Measurements from ENCODE around the gene RPS14.
"Not testable (repeated sequence)": the region's sequence is repeated elsewhere in the genome, so short reads cannot be mapped to it uniquely, and the experiment has no call there.

Gene RPS14

GRCh38 chr5:150481972-150482406, 32.5 kb upstream of the RPS14 start:
- no peak for TF ChIP-seq CTCF (IDR thresholded peaks at IDR 0.05; ENCODE audit: poor library complexity, severe bottlenecking)
- H3K27me3 ChIP-seq (ENCODE audit: insufficient read depth, poor library complexity, severe bottlenecking), result no peaks in the 10 kb centered on the region
- H3K36me3 ChIP-seq (ENCODE audit: low read depth), result no peaks in the 10 kb centered on the region
- H3K27ac ChIP-seq (ENCODE audit: poor library complexity, severe bottlenecking), result no peak overlapping the region
- no peaks in the 10 kb centered on the region for H3K9me3 ChIP-seq (ENCODE audit: severe bottlenecking)
- no peaks in the 10 kb centered on the region for H3K4me1 ChIP-seq (ENCODE audit: insufficient read depth, poor library complexity, severe bottlenecking)
- no peak for ATAC-seq (ENCODE audit: low read depth)
- no peak overlapping the region for H3K4me3 ChIP-seq (ENCODE audit: severe bottlenecking)
- DNase-seq (ENCODE audit: low spot score), result no peak

- DNase-seq (ENCODE audit: low spot score) (no peak), ATAC-seq (ENCODE audit: low read depth) (no peak)
- Histone ChIP-seq H3K36me3 (ENCODE audit: low read depth) (no peaks in the 10 kb centered on the region), H3K9me3 (ENCODE audit: severe bottlenecking) (no peaks in the 10 kb centered on the region), H3K4me3 (ENCODE audit: severe bottlenecking) (no peak overlapping the region), H3K27me3 (ENCODE audit: insufficient read depth, poor library complexity, severe bottlenecking) (no peaks in the 10 kb centered on the region), H3K4me1 (ENCODE audit: insufficient read depth, poor library complexity, severe bottlenecking) (no peaks in the 10 kb centered on the region), H3K27ac (ENCODE audit: poor library complexity, severe bottlenecking) (no peak overlapping the region)
- no peak for TF ChIP-seq CTCF (IDR thresholded peaks at IDR 0.05; ENCODE audit: poor library complexity, severe bottlenecking)
Observed at GRCh38 chr5:150481708-150481965, 32.1 kb upstream of the RPS14 start.

GRCh38 chr5:150479416-150479815, 29.9 kb upstream of the RPS14 start:
- Histone ChIP-seq H3K27me3 (ENCODE audit: insufficient read depth, poor library complexity, severe bottlenecking) (no peaks in the 10 kb centered on the region), H3K4me3 (ENCODE audit: severe bottlenecking) (no peak overlapping the region), H3K27ac (ENCODE audit: poor library complexity, severe bottlenecking) (no peak overlapping the region), H3K9me3 (ENCODE audit: severe bottlenecking) (no peaks in the 10 kb centered on the region), H3K4me1 (ENCODE audit: insufficient read depth, poor library complexity, severe bottlenecking) (peaks cover 5% of the 10 kb centered on the region), H3K36me3 (ENCODE audit: low read depth) (no peaks in the 10 kb centered on the region)
- DNase-seq (ENCODE audit: low spot score) (no peak), ATAC-seq (ENCODE audit: low read depth) (no peak)
- TF ChIP-seq CTCF (IDR thresholded peaks at IDR 0.05; ENCODE audit: poor library complexity, severe bottlenecking), result no peak

- not testable (repeated sequence) for ATAC-seq (ENCODE audit: low read depth); H3K4me3 ChIP-seq (ENCODE audit: severe bottlenecking); DNase-seq (ENCODE audit: low spot score); H3K27me3 ChIP-seq (ENCODE audit: insufficient read depth, poor library complexity, severe bottlenecking); H3K9me3 ChIP-seq (ENCODE audit: severe bottlenecking); H3K36me3 ChIP-seq (ENCODE audit: low read depth); H3K27ac ChIP-seq (ENCODE audit: poor library complexity, severe bottlenecking)
- H3K4me1 ChIP-seq (ENCODE audit: insufficient read depth, poor library complexity, severe bottlenecking), result peaks cover 27% of the 10 kb centered on the region
Observed at GRCh38 chr5:150476568-150476967, 27.0 kb upstream of the RPS14 start.

GRCh38 chr5:150473673-150474358, 24.3 kb upstream of the RPS14 start:
- peak; percentile 97 for DNase-seq (ENCODE audit: low spot score)
- Histone ChIP-seq H3K4me1 (ENCODE audit: insufficient read depth, poor library complexity, severe bottlenecking) (peaks cover 45% of the 10 kb centered on the region), H3K9me3 (ENCODE audit: severe bottlenecking) (no peaks in the 10 kb centered on the region), H3K27ac (ENCODE audit: poor library complexity, severe bottlenecking) (peak overlapping the region; percentile 95), H3K4me3 (ENCODE audit: severe bottlenecking) (no peak overlapping the region), H3K36me3 (ENCODE audit: low read depth) (no peaks in the 10 kb centered on the region), H3K27me3 (ENCODE audit: insufficient read depth, poor library complexity, severe bottlenecking) (no peaks in the 10 kb centered on the region)
- ATAC-seq (ENCODE audit: low read depth), result peak; percentile 84
- TF ChIP-seq CTCF (IDR thresholded peaks at IDR 0.05; ENCODE audit: poor library complexity, severe bottlenecking), result peak; percentile 49

All from RWPE2 (cell line).